ENCODE results near the gene LLGL1.

DNA sequence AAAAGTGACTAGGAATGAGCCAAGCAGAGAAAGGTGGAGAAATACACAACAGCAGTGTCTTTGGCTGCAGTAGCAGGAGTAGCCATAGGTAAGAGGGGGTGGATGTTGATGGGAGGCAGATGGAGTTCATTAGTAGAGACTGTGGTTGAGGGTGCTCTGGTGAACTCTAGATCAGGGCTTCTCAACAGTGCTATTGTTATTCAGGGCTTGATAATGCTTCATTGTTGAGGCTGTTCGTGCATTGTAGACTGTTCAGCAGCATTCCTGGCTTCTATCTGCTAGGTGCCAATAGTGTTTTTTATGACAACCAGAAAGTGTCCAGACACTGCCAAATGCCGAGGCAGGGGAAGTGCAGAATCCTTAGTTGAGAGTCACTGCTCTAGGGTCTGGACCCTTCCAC, 38.2 kb upstream of the LLGL1 start:
- TF ChIP-seq GLIS3 (CRISPR knock-in tag; IDR thresholded peaks at IDR 0.05) (no peak), CSDC2 (CRISPR knock-in tag; IDR thresholded peaks at IDR 0.05) (no peak), ESRRG (CRISPR knock-in tag; IDR thresholded peaks at IDR 0.05) (no peak), ZC3H10 (CRISPR knock-in tag; IDR thresholded peaks at IDR 0.05) (no peak)
- TF ChIP-seq, protein P1, sequence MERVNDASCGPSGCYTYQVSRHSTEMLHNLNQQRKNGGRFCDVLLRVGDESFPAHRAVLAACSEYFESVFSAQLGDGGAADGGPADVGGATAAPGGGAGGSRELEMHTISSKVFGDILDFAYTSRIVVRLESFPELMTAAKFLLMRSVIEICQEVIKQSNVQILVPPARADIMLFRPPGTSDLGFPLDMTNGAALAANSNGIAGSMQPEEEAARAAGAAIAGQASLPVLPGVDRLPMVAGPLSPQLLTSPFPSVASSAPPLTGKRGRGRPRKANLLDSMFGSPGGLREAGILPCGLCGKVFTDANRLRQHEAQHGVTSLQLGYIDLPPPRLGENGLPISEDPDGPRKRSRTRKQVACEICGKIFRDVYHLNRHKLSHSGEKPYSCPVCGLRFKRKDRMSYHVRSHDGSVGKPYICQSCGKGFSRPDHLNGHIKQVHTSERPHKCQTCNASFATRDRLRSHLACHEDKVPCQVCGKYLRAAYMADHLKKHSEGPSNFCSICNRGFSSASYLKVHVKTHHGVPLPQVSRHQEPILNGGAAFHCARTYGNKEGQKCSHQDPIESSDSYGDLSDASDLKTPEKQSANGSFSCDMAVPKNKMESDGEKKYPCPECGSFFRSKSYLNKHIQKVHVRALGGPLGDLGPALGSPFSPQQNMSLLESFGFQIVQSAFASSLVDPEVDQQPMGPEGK (CRISPR knock-in tag; IDR thresholded peaks at IDR 0.05; ENCODE audit: borderline replicate concordance) = no peak
